HCT116 (cell line): ENCODE measurements around the gene GSTA4. TPM values are rescaled to one million over a fixed set of nuclear protein-coding genes. Genes with fewer than 3 reads are reported as not detected.

ENCODE experiments used
- ATAC-seq: fragments of 200-7000 bp; cut with Tn5 transposase; 2 replicates; pipeline ENCODE4 v1.9.1; 2020; ENCODE audit warnings: mild to moderate bottlenecking, moderate library complexity
- BruUV-seq: library from RNA; stranded (reverse); fragments of 400-500 nt; replicated peaks from 2 replicates; lab custom pipeline; 2021; lab: Mats Ljungman, UMichigan
- CTCF ChIA-PET: fragments of 300-600 bp; sonication (Branson Sonifier 250); formaldehyde crosslinking; loops from one replicate; lab custom pipeline; 2021; ENCODE audit warnings: antibody characterized with exemption; lab: Charles Lee
- POLR2A ChIA-PET: fragments of 300-600, 350-600 bp; sonication (Branson Sonifier 250); formaldehyde crosslinking; loops from one replicate; lab custom pipeline; 2021; ENCODE audit warnings: antibody characterized with exemption; lab: Charles Lee
- RAD21 ChIA-PET, 2 experiments: fragments of 300-600 bp; sonication (Branson Sonifier 250); formaldehyde crosslinking; loops; one replicate each; lab custom pipeline; 2023; ENCODE audit warnings: low total read pairs in 2 of 2; ENCODE audit not compliant: uncharacterized antibody in 2 of 2, unreplicated experiment in 2 of 2, low non-redundant PET in 1 of 2; lab: Charles Lee
- DNase-seq: peaks from one replicate; pipeline ENCODE4 v3.0.0-alpha.2; 2010; ENCODE audit warnings: low read depth, low spot score
- H2AFZ ChIP-seq: fragments of 200-600 bp; shearing (Covaris generic), sonication (generic); 2 replicates; pipeline ENCODE4 v1.6.1; 2017; ENCODE audit warnings: low read depth, mixed run types, mixed read lengths, antibody characterized with exemption, low read length; ENCODE audit not compliant: poor library complexity, severe bottlenecking
- H3K27ac ChIP-seq: 2 replicates; pipeline ENCODE4 v1.5.1; 2012; ENCODE audit warnings: low read depth, low read length
- H3K27me3 ChIP-seq: fragments of 200-600 bp; sonication (generic); 2 replicates; pipeline ENCODE4 v1.6.1; 2016; ENCODE audit warnings: mixed run types, low read length, mixed read lengths; ENCODE audit not compliant: insufficient read depth
- H3K36me3 ChIP-seq, 2 experiments: fragments of 200-500 bp in 1 of 2; fragments of 200-600 bp in 1 of 2; sonication (Bioruptor generic) in 1 of 2; sonication (generic) in 1 of 2; 2 replicates each; pipeline versions ENCODE4 v1.5.1 to v1.6.1; 2014 to 2016; ENCODE audit warnings: low read length in 2 of 2, inconsistent platforms in 1 of 2, mixed read lengths in 1 of 2, mixed run types in 1 of 2; ENCODE audit not compliant: insufficient read depth in 2 of 2, control insufficient read depth in 1 of 2
- H3K4me1 ChIP-seq, 2 experiments: fragments of 200-600 bp in 1 of 2; sonication (generic) in 1 of 2; 2 replicates each; pipeline versions ENCODE4 v1.5.1 to v1.6.1; 2012 to 2017; ENCODE audit warnings: low read length in 2 of 2, inconsistent platforms in 1 of 2, mild to moderate bottlenecking in 1 of 2, mixed read lengths in 1 of 2, mixed run types in 1 of 2, moderate library complexity in 1 of 2; ENCODE audit not compliant: insufficient read depth in 2 of 2, control insufficient read depth in 1 of 2
- H3K4me2 ChIP-seq: fragments of 200-600 bp; sonication (generic); 2 replicates; pipeline ENCODE4 v1.6.1; 2017; ENCODE audit warnings: mixed run types, low read length, mixed read lengths
- H3K4me3 ChIP-seq, 2 experiments: fragments of 200-600 bp in 1 of 2; sonication (generic) in 1 of 2; replicated peaks in 1 of 2; 2 replicates each; pipeline ENCODE4 v1.5.1; 2011 to 2016; ENCODE audit warnings: low read length in 2 of 2, control low read depth in 1 of 2, low read depth in 1 of 2, mild to moderate bottlenecking in 1 of 2, mixed read lengths in 1 of 2, mixed run types in 1 of 2
- H3K79me2 ChIP-seq: fragments of 200-600 bp; sonication (generic); 2 replicates; pipeline ENCODE4 v1.6.1; 2017; ENCODE audit warnings: mild to moderate bottlenecking, mixed run types, low read length, moderate library complexity, mixed read lengths; ENCODE audit not compliant: insufficient read depth
- H3K9ac ChIP-seq: fragments of 200-600 bp; sonication (generic); 2 replicates; pipeline ENCODE4 v1.6.1; 2016; ENCODE audit warnings: low read length, mixed read lengths
- H3K9me2 ChIP-seq: fragments of 200-600 bp; sonication (generic), shearing (Covaris generic); 2 replicates; pipeline ENCODE4 v1.6.1; 2017; ENCODE audit warnings: mixed run types, mild to moderate bottlenecking, moderate library complexity; ENCODE audit not compliant: insufficient read depth
- H3K9me3 ChIP-seq, 2 experiments: fragments of 200-500 bp in 1 of 2; fragments of 200-600 bp in 1 of 2; sonication (Bioruptor generic) in 1 of 2; sonication (generic) in 1 of 2; 2 replicates each; pipeline ENCODE4 v1.6.1; 2014 to 2017; ENCODE audit warnings: low read length in 2 of 2, mixed read lengths in 2 of 2, inconsistent platforms in 1 of 2, low read depth in 1 of 2, mild to moderate bottlenecking in 1 of 2, mixed run types in 1 of 2, moderate library complexity in 1 of 2; ENCODE audit not compliant: control insufficient read depth in 1 of 2, insufficient read depth in 1 of 2
- H4K20me1 ChIP-seq: fragments of 200-600 bp; sonication (generic), shearing (Covaris generic); 2 replicates; pipeline ENCODE4 v1.6.1; 2017; ENCODE audit warnings: mixed run types, mild to moderate bottlenecking, moderate library complexity; ENCODE audit not compliant: insufficient read depth
- CBX3 ChIP-seq: IDR thresholded peaks from 2 replicates; pipeline ENCODE4 v1.6.1; 2012; ENCODE audit warnings: low read depth
- CEBPB ChIP-seq: IDR thresholded peaks from 2 replicates; pipeline ENCODE4 v1.6.1; 2012; ENCODE audit warnings: low read depth
- EGR1 ChIP-seq: IDR thresholded peaks from 2 replicates; pipeline ENCODE4 v1.6.1; 2012; ENCODE audit warnings: low read depth
- FOSL1 ChIP-seq: IDR thresholded peaks from 2 replicates; pipeline ENCODE4 v1.6.1; 2012; ENCODE audit warnings: low read depth
- JUND ChIP-seq: IDR thresholded peaks from 2 replicates; pipeline ENCODE4 v1.6.1; 2012
- POLR2A ChIP-seq: IDR thresholded peaks from 2 replicates; pipeline ENCODE4 v1.7.0; 2011; ENCODE audit warnings: borderline replicate concordance; ENCODE audit not compliant: insufficient read depth, insufficient read length; ENCODE audit errors: extremely low read depth
- SP1 ChIP-seq: IDR thresholded peaks from 2 replicates; pipeline ENCODE4 v1.6.1; 2012; ENCODE audit warnings: low read depth
- SRF ChIP-seq: IDR thresholded peaks from 2 replicates; pipeline ENCODE4 v1.6.1; 2012; ENCODE audit warnings: low read depth
- TCF7L2 ChIP-seq: IDR thresholded peaks from 2 replicates; pipeline ENCODE4 v1.7.0; 2011; ENCODE audit warnings: borderline replicate concordance, inconsistent platforms; ENCODE audit not compliant: insufficient read depth, insufficient read length; ENCODE audit errors: extremely low read depth
- ZFX ChIP-seq: fragments of 450-650 bp; IDR thresholded peaks from 2 replicates; pipeline ENCODE4 v1.6.1; 2017
- ZNF274 ChIP-seq: fragments of 200-500 bp; sonication (Bioruptor generic); IDR thresholded peaks from 2 replicates; pipeline ENCODE4 v1.6.1; 2014; ENCODE audit warnings: mild to moderate bottlenecking, low read depth, low read length, inconsistent platforms
- intact Hi-C: fragments of 100-400 bp; cut with micrococcal nuclease; formaldehyde crosslinking; loops from 2 replicates; pipeline ENCODE4 v1.10.0; 2022
- total RNA-seq: library from RNA; stranded (reverse); gene quantifications from one replicate; pipeline ENCODE4 v1.2.1, GENCODE V29; 2021; ENCODE audit not compliant: unreplicated experiment

The GSTA4 gene
- total RNA-seq, 1 experiment from 2014 or later, result 2.2 TPM

DNA sequence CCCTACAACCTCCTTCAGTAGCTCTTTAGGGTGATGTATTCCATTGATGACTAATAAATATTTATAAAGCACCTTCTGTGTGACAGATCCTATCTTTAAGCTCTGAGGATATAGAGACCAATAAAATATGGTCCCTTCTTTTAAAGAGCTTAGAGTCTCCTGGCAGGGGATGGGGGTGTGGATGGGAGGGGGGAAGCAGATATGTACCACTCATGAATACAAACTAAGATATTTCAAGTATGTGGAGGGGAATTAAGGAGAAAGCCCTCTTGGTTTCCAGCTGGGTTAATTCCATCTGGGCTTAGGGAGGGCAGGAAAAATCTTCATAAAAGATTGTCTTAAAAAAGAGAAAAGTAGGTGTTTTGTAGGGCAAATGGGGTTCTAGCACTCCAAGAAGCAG, 48.5 kb upstream of the GSTA4 start:
- no TSS peak for BruUV-seq
- Histone ChIP-seq H3K9ac (peak overlapping the region; percentile 21), H3K36me3 (peaks cover 2 to 8% of the 10 kb centered on the region in 2 experiments; a peak in 1 of 4 replicates), H3K27ac (no peak overlapping the region), H3K4me2 (peak overlapping the region; percentile 57), H3K27me3 (no peaks in the 10 kb centered on the region), H4K20me1 (no peaks in the 10 kb centered on the region), H3K4me3 (peak overlapping the region in 1 of 2 experiments; percentile 43; a peak in 2 of 4 replicates), H3K9me2 (no peaks in the 10 kb centered on the region), H2AFZ (peak overlapping the region; percentile 3), H3K4me1 (peaks cover 39 to 54% of the 10 kb centered on the region in 2 experiments), H3K9me3 (no peaks in the 10 kb centered on the region), H3K79me2 (no peaks in the 10 kb centered on the region)
- ChIA-PET CTCF (interaction anchor here (0.6 to 2.3 kb wide), 2 partner anchors 30 to 47 kb away, joined by 3 to 10 read pairs; no protein-coding TSS in a partner anchor), RAD21 (no interaction called here), POLR2A (interaction anchor here (1.1 kb wide), 1 partner anchor 48 kb away, joined by 3 read pairs; the partner anchor contains the start of gene GSTA4)
- ATAC-seq (peak; percentile 20), DNase-seq (no peak)
- intact Hi-C loops, result loop anchor here (2.0 kb wide), 1 partner anchor 47 kb away; no protein-coding TSS in a partner anchor
- no peak for TF ChIP-seq EGR1
- TF ChIP-seq TCF7L2, result no peak

DNA sequence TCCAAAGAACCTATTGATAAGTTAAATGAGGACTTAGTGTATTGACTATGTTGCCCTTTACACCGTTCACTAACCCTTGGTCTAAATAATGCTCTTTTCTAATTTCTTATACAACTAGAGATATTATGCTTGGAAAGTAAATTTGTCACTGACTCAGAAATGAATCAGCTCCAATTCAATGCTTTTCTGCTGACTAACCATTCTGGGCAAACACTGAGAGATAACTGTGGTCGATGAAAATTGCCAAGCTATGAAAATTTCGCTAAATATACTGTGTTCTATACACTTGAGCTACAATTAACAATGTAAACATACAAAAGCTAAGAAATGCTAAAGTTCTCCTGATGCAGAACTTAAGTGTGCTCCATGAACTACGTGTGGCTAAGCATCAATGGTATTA, 47.0 kb upstream of the GSTA4 start:
- DNase-seq, result peak; percentile 54
- RAD21 ChIA-PET, result no interaction called here

More for the DNA sequence above, 47.0 kb upstream of the GSTA4 start:
- Histone ChIP-seq H3K9me2 (no peaks in the 10 kb centered on the region), H3K9ac (peak overlapping the region; percentile 3; the same call in 1 of the 2 replicates), H3K36me3 (peaks cover 2 to 8% of the 10 kb centered on the region in 2 experiments; a peak in 1 of 4 replicates), H3K27me3 (no peaks in the 10 kb centered on the region), H3K4me1 (peaks cover 30 to 41% of the 10 kb centered on the region in 2 experiments), H3K79me2 (no peaks in the 10 kb centered on the region), H2AFZ (no peak overlapping the region), H4K20me1 (no peaks in the 10 kb centered on the region), H3K4me3 (peak overlapping the region in 1 of 2 experiments; percentile 43; a peak in 2 of 4 replicates), H3K4me2 (peak overlapping the region; percentile 75), H3K27ac (peak overlapping the region; percentile 28; the same call in 1 of the 2 replicates), H3K9me3 (no peaks in the 10 kb centered on the region)
- CTCF ChIA-PET, result interaction anchor here (2.3 kb wide), 1 partner anchor 46 kb away, joined by 10 read pairs; no protein-coding TSS in a partner anchor
- POLR2A ChIA-PET, result interaction anchor here (0.7 to 1.1 kb wide), 2 partner anchors 12 to 47 kb away, joined by 4 to 5 read pairs; partner anchors contain the start of gene GSTA4
- peak; percentile 31; the same call in 1 of the 2 replicates for TF ChIP-seq SRF
- TF ChIP-seq ZFX, result no peak
- no peak for TF ChIP-seq ZNF274
- peak; percentile 68; the same call in 1 of the 2 replicates for TF ChIP-seq SP1
- peak; percentile 45; the same call in 1 of the 2 replicates for TF ChIP-seq CEBPB
- TF ChIP-seq POLR2A, result no peak
- peak; percentile 82 for TF ChIP-seq JUND
- TF ChIP-seq CBX3, result peak; percentile 66; the same call in 1 of the 2 replicates
- peak; percentile 96 for TF ChIP-seq FOSL1
- BruUV-seq, result no TSS peak
- intact Hi-C loops, result loop anchor here (2.0 kb wide), 1 partner anchor 45 kb away; no protein-coding TSS in a partner anchor
- ATAC-seq, result peak; percentile 45
